ENCODE results near the gene UNC5C. TPM values are rescaled to one million over a fixed set of nuclear protein-coding genes. Genes with fewer than 3 reads are reported as not detected.
A peak's percentile ranks its signal among the peaks of the same experiment; 100 is the strongest.
"Not testable (repeated sequence)": the region's sequence is repeated elsewhere in the genome, so short reads cannot be mapped to it uniquely, and the experiment has no call there.

Gene UNC5C
- total RNA-seq, 1 donor from 2014 or later: 2.2 TPM

- DNase-seq (ENCODE audit: low read depth): no peak
- no peak overlapping the region for H3K4me3 ChIP-seq (ENCODE audit: low read depth, low read length)
- no peak for TF ChIP-seq CTCF (conservative IDR thresholded peaks at IDR 0.05; ENCODE audit: low read depth, low read length)
Measured at GRCh38 chr4:95178938-95179337, 369.8 kb downstream of the UNC5C start.

DNA sequence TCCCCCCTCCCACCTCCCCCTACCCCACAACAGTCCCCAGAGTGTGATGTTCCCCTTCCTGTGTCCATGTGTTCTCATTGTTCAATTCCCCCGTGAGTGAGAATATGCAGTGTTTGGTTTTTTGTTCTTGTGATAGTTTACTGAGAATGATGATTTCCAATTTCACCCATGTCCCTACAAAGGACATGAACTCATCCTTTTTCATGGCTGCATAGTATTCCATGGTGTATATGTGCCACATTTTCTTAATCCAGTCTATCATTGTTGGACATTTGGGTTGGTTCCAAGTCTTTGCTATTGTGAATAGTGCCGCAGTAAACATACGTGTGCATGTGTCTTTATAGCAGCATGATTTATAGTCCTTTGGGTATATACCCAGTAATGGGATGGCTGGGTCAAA lies 377.4 kb downstream of the UNC5C start:
- not testable (repeated sequence) for H3K4me3 ChIP-seq (ENCODE audit: low read depth, low read length)

GRCh38 chr4:95170176-95170575 lies 378.6 kb downstream of the UNC5C start:
- no peak overlapping the region for H3K4me3 ChIP-seq (ENCODE audit: low read depth, low read length)
- TF ChIP-seq CTCF (conservative IDR thresholded peaks at IDR 0.05; ENCODE audit: low read depth, low read length): no peak
- DNase-seq (ENCODE audit: low read depth): no peak

More for the DNA sequence above, 377.4 kb downstream of the UNC5C start:
- DNase-seq (ENCODE audit: low read depth): not testable (repeated sequence)

GRCh38 chr4:95167805-95168204 lies 381.0 kb downstream of the UNC5C start:
- TF ChIP-seq CTCF (conservative IDR thresholded peaks at IDR 0.05; ENCODE audit: low read depth, low read length): no peak
- H3K4me3 ChIP-seq (ENCODE audit: low read depth, low read length): no peak overlapping the region

DNA sequence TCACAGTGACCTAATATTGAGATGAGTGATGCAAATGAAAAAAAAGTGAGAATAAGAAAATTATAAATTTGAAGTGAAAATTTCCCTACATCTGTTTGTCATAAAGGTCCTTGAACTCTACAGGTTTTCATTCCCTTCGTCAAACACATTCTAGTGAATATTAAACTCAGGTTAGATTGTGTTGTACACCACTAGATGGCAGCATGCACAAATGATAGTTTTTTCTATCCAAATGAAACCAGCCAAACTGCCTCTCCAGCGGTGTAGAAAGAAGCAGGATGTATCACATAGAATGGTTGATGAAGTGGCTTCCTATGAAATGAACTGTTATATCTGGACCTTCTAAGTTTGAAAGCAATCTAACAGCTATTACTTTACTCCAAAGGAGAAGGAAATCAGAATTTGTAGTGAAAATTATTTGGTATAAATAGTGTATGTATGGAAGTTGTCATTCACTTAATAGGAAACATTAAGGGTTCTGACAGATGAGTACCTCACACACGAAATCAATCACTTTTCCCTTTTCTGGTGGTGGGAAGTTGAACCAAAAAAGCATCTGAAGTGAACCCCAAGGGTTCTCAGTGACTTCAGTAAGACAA lies 382.7 kb downstream of the UNC5C start:
- TF ChIP-seq CTCF (conservative IDR thresholded peaks at IDR 0.05; ENCODE audit: low read depth, low read length): peak; percentile 70
- peak; percentile 29 for DNase-seq (ENCODE audit: low read depth)
- no peak overlapping the region for H3K4me3 ChIP-seq (ENCODE audit: low read depth, low read length)

More at GRCh38 chr4:95167805-95168204, 381.0 kb downstream of the UNC5C start:
- DNase-seq (ENCODE audit: low read depth): no peak

DNA sequence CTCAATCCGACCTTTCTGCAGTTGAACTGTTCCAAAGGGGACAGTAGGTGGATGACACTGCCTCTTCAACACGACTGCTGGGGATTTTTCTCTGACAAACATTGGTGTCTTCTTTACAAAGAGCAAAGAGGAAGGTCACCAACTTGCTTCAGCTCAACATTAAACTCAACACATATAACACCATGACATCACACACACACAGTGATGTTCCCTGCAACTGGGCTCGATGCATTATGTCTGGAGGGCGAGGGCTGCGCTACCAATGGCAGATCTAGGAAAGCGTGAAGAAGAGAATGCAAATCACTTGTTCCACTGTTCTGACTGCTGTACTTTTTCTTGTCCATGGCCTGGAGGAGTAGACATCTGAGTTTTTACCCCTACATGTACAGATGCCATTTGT lies 385.9 kb downstream of the UNC5C start:
- H3K4me3 ChIP-seq (ENCODE audit: low read depth, low read length): no peak overlapping the region
- no peak for TF ChIP-seq CTCF (conservative IDR thresholded peaks at IDR 0.05; ENCODE audit: low read depth, low read length)
- DNase-seq (ENCODE audit: low read depth): no peak

GRCh38 chr4:95161781-95162469 lies 386.8 kb downstream of the UNC5C start:
- H3K4me3 ChIP-seq (ENCODE audit: low read depth, low read length): no peak overlapping the region
- no peak for TF ChIP-seq CTCF (conservative IDR thresholded peaks at IDR 0.05; ENCODE audit: low read depth, low read length)
- no peak for DNase-seq (ENCODE audit: low read depth)

Data from epithelial cell of proximal tubule (primary cell).